Germinal center (tissue), 1 donor: Measurements from ENCODE around the gene PGAP1.
"Not testable (repeated sequence)": the region's sequence is repeated elsewhere in the genome, so short reads cannot be mapped to it uniquely, and the experiment has no call there.

Experiments
- DNase-seq: peaks from one replicate; pipeline ENCODE4 v3.0.0; 2012; ENCODE audit warnings: mixed read lengths, low spot score

The PGAP1 gene

GRCh38 chr2:196951973-196952372 lies 25.5 kb upstream of the PGAP1 start:
- no peak for DNase-seq

- DNase-seq = no peak
Observed at GRCh38 chr2:196949116-196949515, 22.6 kb upstream of the PGAP1 start.

GRCh38 chr2:196944570-196944969 lies 18.1 kb upstream of the PGAP1 start:
- no peak for DNase-seq

GRCh38 chr2:196941398-196942078 lies 15.0 kb upstream of the PGAP1 start:
- no peak for DNase-seq

- DNase-seq = no peak
Observed at GRCh38 chr2:196939371-196939770, 12.9 kb upstream of the PGAP1 start.

GRCh38 chr2:196935432-196935831 lies 8.9 kb upstream of the PGAP1 start:
- no peak for DNase-seq

- DNase-seq = no peak
Observed at GRCh38 chr2:196934672-196935071, 8.2 kb upstream of the PGAP1 start.

GRCh38 chr2:196931555-196931954 lies 5.0 kb upstream of the PGAP1 start:
- DNase-seq = no peak

- no peak for DNase-seq
Observed at GRCh38 chr2:196927376-196928225, 1.1 kb upstream of the PGAP1 start.

- no peak for DNase-seq
Observed at GRCh38 chr2:196925768-196926561, 542 bp downstream of the PGAP1 start.

- DNase-seq = no peak
Observed at GRCh38 chr2:196925051-196925767, 1.3 kb downstream of the PGAP1 start.

GRCh38 chr2:196924051-196924450 lies 2.5 kb downstream of the PGAP1 start:
- no peak for DNase-seq

GRCh38 chr2:196918927-196919326 lies 7.6 kb downstream of the PGAP1 start:
- no peak for DNase-seq

GRCh38 chr2:196917802-196918201 lies 8.7 kb downstream of the PGAP1 start:
- DNase-seq = no peak

- no peak for DNase-seq
Observed at GRCh38 chr2:196915507-196916189, 10.9 kb downstream of the PGAP1 start.

GRCh38 chr2:196914867-196915460 lies 11.5 kb downstream of the PGAP1 start:
- no peak for DNase-seq

- DNase-seq = no peak
Observed at GRCh38 chr2:196913691-196914090, 12.8 kb downstream of the PGAP1 start.

GRCh38 chr2:196905365-196905764 lies 21.1 kb downstream of the PGAP1 start:
- not testable (repeated sequence) for DNase-seq

GRCh38 chr2:196902828-196903227 lies 23.7 kb downstream of the PGAP1 start:
- DNase-seq = no peak

GRCh38 chr2:196900843-196901242 lies 25.7 kb downstream of the PGAP1 start:
- DNase-seq = no peak

GRCh38 chr2:196899976-196900375 lies 26.5 kb downstream of the PGAP1 start:
- no peak for DNase-seq
